ENCODE results near the gene ZNF276.
"Not testable (repeated sequence)": the region's sequence is repeated elsewhere in the genome, so short reads cannot be mapped to it uniquely, and the experiment has no call there.

ZNF276 gene

GRCh38 chr16:89695875-89696669, 25.3 kb upstream of the ZNF276 start:
- no peak for DNase-seq

- no peak for DNase-seq
Observed at GRCh38 chr16:89696670-89697128, 24.6 kb upstream of the ZNF276 start.

DNA sequence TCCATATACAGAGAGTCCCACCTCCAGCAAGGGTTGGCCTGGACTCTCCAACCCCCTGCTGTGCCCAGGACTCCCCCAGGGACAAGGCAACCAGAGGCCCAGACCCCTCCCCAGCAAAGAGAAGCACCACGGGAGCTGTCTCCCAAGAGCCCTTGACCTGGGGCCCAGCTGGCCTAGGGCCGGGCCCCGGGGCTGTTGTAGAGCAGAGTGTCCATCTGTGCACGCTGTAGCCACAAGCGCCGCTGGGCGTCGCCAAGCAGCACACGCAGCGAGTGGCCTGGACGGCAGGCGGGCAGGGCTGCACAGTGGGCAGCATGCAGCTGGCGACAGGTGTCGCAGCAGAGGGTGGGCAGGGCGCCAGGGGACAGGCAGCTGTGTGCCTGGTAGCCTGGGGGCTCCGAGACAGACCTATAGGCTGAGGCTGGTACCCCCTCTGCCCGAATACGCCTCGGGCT, 24.1 kb upstream of the ZNF276 start:
- DNase-seq = no peak

GRCh38 chr16:89697616-89698331, 23.6 kb upstream of the ZNF276 start:
- DNase-seq = no peak

- not testable (repeated sequence) for DNase-seq
Observed at GRCh38 chr16:89698717-89699116, 22.6 kb upstream of the ZNF276 start.

DNA sequence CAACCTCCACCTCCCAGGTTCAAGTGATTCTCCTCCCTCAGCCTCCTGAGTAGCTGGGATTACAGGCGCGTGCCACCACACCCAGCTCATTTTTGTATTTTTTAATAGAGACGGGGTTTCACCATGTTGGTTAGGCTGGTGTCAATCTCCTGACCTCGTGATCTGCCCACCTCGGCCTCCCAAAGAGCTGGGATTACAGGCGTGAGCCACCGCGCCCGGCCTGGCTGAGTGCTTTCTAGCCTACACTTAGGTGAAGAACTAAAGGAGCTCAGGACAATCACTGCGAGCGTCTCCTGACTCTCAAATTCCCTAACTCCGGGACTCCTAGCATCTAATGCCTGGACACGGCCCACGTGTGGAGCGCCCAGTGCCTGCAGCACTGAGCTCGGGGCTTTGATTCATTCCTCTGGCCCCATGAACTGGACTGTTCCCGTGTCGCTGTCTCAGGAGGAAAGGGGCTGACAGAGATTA, 21.7 kb upstream of the ZNF276 start:
- DNase-seq = not testable (repeated sequence)

GRCh38 chr16:89700100-89700648, 21.2 kb upstream of the ZNF276 start:
- DNase-seq = peak; percentile 99

DNA sequence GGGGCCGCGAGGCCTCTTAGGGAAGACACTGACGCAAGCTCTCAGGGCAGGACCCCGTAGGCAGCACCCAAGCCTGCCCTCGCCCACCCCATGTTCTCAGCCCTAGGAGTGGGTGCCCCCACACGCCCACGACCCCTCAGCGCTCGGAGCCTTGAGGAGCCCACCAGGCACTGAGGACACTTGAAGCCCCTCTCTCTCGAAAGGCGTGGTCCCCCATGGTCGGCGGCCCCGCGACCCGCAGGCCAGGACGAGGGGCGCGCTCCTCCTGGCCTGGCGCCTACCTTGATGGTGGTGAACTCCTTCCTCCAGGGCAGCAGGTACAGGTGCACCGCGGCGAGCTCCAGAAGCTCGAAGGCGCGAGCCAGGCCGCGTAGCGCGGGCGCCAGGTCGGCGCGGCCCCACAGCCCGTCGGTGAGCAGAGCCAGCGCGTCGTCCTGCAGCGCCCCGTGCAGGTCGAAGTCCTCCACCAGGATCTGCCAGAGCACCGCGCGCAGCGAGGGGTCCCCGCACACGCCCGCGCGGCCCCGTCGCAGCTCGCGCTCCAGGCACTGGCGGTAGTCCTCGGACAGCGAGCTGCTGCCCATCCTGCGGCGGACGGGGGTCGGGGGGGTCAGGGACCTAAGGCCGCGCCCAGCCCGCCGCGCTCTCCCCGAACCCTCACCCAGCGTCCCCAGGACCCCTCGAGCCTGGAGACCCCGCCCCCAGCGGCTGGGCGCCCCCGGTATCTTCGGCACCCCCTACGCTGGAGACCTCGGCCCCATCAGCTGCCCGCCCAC, 20.5 kb upstream of the ZNF276 start:
- no peak for DNase-seq

DNA sequence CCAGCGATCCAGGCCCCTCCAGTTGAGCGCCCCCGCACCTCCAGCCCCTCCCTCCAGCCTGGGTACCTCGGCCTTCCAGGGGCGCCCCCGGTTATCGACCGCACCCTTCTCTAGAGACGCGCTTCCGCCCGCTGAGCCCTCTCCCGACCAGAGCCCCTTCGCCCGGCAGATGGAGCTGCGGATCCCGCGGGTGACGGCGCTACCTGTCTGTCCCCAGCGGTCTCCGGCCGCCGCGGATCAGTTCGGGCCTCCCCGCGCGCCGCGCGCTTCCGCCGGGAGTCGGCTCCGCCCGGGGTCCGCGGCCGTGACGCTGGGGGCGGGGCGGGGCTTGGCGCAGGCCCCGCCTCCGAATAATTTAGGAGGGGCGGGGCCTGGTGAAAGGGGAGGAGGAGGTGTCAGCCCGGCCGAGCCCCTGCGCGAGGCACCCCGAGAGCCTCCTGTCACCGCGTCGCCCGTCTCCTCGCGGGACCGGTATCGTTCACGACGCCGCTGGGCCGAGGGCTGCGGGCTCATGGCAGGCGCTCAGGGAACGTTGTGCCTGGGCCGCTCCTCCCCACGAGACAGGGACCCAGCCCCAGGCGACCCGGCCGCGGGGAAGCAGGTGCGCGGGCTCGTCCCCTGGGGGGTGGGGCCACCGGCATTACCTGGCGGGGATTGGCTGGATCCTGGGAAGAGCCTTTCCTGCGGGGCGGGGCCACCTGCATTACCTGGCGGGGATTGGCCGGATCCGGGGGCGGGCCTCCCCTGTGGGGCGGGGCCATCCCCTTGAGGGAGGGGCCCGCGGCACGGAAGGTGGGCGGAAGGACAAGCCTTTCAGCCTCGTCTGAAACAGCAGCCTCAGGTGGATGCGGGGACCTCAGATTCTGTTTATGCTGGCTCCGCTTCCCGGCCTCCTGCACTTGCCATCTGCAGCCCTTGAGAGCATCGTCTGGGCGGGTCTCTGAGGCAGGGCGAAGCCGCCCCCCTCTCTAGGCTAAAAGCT, 19.6 kb upstream of the ZNF276 start, which contains the start of gene SPATA2L:
Gene SPATA2L, minus strand, starts transcription at position 281 of the 982 bp plus-strand sequence. CDS start 473 bp downstream, outside the sequence.
- peak; percentile 62 for DNase-seq

DNA sequence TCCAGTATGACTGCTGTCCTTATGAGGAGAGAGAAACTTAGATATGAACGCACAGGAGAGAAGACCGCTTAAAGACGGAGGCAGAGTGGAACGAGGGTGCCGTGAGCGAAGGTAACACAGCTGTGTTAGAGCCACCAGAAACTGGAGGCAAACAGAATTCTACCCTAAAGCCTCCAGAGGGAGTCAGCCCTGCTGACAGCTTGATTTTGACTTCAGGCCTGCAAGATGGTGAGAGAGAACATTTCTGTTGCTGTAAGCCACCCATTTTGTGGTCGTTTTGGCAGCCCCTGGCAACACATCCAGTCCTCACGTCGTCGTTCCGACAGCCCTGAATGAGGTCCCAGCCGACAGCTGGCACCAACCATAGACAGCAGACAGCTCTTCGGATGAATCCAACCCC, 17.1 kb upstream of the ZNF276 start:
- DNase-seq = no peak

GRCh38 chr16:89705006-89705405, 16.3 kb upstream of the ZNF276 start:
- no peak for DNase-seq

DNA sequence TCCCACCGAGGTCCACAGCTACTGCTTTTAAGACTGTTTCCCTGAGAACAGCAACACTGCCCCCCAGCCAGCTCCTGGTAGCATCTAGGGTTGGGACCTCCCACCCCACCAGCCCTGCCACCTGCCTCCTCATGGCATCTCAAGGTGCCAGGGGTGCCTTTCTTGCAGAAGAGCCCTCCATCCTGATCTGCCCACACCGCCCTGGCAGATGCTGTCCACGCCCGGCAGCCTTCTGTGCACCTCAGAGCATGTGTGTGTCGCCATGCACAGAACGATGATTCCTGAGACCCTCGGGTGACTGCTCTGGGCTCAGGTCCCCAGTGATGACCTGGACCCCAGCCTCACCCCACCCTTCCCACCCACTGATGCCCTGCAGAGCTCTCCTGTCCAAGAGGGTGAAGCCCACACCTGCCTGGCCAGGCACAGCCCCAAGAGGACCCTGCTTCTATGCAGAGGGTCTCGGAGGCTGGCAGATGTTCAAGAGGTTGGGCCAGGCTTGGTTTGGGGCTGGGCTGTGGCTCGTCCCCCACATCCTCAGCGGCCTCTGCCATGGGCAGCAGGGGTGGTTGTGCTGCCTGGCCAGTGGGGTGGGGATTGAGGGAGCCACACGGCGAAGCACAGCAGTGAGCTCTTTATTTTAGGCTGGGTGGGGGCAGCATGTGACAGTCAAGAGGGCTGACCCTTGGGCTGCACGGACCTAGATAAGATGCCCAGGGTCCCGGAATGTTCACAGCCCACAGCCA, 14.6 kb upstream of the ZNF276 start:
- DNase-seq = no peak

DNA sequence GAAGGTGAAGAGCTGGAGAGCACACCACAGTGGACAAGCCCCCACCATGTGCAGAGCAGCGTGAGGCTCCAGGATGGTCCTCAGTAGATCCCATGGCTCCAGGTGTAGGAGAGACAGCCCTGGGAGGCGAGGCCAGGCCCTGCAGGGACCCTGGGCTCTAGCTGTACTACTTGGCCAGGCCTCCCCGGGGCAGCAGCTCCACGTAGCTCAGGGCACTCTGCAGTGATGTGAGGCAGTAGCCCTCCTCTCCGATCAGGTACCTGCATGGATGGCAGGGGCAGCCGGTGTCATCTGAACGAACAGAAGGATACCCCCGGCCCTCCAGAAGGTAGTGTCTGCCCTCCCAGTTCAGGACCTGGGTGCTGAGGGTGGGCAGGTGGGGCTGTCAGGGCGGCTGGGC, 13.6 kb upstream of the ZNF276 start:
- no peak for DNase-seq

GRCh38 chr16:89708481-89708931, 12.8 kb upstream of the ZNF276 start:
- no peak for DNase-seq

- DNase-seq = no peak
Observed at GRCh38 chr16:89709166-89709565, 12.2 kb upstream of the ZNF276 start.

DNA sequence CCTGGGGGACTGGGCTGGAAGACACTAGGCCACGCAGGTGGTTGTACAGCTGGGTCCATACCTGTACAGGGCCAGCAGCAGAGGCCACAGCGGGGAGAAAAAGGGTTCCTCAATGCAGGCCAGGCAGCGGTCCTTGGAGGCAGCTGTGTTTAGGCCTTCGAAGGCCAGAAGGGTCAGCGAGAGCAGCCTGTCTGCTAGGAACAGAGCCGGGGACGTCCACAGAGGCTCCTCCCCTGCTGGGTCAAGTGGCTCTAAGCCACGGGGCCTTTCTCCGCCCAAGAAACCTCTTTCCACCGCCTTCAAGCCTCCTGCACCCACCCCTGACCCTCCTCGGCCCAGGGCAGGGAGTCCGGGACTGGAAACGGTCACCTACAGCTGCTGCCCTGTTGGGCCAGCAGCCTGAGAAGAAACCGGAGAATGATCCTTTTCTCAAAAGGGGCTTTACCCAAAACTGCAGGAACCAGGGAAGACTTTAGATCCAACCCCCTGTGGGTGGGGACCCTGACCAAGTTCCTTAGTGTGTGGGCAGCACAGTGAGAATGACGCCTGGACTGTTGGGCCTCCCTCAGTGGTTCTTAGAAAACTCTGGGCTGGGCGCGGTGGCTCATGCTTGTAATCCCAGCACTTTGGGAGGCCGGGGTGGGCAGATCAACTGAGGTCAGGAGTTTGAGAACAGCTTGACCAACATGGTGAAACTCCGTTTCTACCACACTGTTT, 11.5 kb upstream of the ZNF276 start:
- no peak for DNase-seq

DNA sequence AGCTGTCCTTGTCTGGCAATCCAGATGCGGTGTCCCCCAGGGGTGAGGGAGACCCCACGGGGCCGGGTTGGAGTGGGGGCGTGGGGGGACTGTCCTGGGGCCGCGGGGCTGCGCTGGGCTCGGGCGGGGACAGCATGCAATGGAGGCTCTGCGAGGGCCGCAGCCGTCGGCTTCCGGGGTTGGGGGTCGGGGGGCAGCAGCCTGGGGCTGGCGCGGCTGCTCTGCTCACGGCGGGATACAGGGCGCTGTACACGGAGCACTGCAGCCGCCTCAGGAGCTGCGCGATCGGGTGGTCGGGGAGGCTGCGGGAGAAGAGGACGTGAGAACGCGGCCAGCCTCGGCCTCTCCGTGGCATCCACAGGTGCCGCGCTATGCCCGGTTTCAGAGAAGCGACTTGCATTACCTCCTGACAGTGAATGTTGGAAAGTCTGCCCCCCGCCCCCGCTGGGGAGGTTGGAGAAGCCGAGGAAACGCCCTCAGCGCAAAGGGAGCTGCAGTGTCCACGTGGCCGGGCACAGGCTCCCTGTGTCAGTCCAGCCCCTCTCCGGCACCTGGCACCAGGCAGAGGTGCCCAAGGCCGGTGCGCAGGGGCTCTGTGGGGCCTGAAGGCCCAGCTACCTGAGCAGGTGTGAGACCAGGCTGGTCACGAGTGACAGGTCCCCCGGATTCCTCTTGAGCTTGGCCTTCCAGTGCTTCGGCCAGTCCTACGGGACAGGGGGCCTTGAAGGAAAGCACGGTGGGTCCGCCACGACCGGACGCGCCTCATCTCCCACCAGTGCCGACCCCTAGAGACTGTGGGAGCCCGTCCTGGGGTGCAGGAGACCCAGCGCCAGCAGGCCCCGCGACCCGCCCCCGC, 10.4 kb upstream of the ZNF276 start:
- no peak for DNase-seq

DNA sequence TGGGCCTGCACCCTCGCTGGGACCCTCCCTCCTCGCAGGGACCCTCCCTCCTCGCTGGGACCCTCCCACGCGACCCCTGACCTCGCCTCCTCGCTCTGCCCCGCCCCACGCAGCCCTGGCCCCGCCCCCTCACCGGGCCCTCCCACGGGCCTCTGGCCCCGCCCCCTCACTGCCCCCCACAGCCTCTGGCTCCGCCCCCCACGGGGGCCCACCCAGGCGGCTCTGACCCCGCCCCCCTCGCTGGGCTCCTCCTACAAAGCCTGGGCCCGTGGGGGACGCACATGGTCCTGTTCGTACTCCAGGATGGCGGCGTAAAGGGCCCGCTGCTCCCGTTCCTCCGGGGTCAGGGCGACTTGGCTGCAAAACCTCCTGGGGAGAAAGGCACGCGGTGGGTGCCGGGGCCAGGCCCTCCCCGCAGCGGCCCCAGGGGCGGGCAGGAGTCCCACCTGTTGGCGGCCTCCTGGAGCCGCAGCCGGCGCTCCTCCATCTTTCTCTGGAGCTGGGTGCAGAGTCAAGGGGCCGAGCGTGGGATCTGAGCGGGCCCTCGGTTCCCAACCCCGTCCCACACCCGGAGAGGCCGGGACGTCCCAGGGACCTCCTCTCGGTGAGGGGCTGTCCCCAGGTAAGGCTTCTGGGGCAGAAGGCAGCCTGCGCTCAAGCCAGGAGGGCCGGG, 9.6 kb upstream of the ZNF276 start:
- peak; percentile 40 for DNase-seq

All from HCEC 1CT (cell line).